Right lobe of liver (tissue), 6 donors: ENCODE results near the gene MMP1. TPM values are rescaled to one million over a fixed set of nuclear protein-coding genes. Genes with fewer than 3 reads are reported as not detected.

Source experiments
- ATAC-seq, 4 donors: fragments of 200-7000 bp; cut with Tn5 transposase; one replicate each; pipeline ENCODE4 v1.9.1; 2020; ENCODE audit warnings: mild to moderate bottlenecking in 4 of 4, moderate library complexity in 4 of 4
- DNase-seq, 3 donors: peaks; one replicate each; pipeline ENCODE4 v3.0.0-alpha.2; 2020
- H3K27ac ChIP-seq, 3 donors: fragments of 200-600 bp; one replicate each; pipeline ENCODE4 v1.8.0; 2022
- H3K27me3 ChIP-seq, 2 donors: fragments of 200-600 bp; one replicate each; pipeline ENCODE4 v1.8.0; 2022
- H3K36me3 ChIP-seq, 4 donors: fragments of 200-600 bp; sonication (generic) in 1 of 4; one replicate each; pipeline versions ENCODE4 v1.5.1 to v1.8.0; 2017 to 2022; ENCODE audit warnings: control low read depth in 1 of 4
- H3K4me1 ChIP-seq, 4 donors: fragments of 200-600 bp; sonication (generic) in 1 of 4; one replicate each; pipeline versions ENCODE4 v1.5.1 to v1.8.0; 2017 to 2022; ENCODE audit warnings: control low read depth in 1 of 4
- H3K4me3 ChIP-seq, 3 donors: fragments of 200-600 bp; one replicate each; pipeline ENCODE4 v1.8.0; 2022
- H3K9me3 ChIP-seq, 4 donors: fragments of 200-600 bp; sonication (generic) in 1 of 4; one replicate each; pipeline versions ENCODE4 v1.5.1 to v1.8.0; 2017 to 2022; ENCODE audit warnings: control low read depth in 1 of 4
- CTCF ChIP-seq, 4 donors: fragments of 200-600 bp in 3 of 4; fragments of 450-650 bp in 1 of 4; IDR thresholded peaks; one replicate each; pipeline versions ENCODE4 v1.5.1 to v1.8.0; 2016 to 2022; ENCODE audit warnings: antibody characterized with exemption in 4 of 4, mild to moderate bottlenecking in 2 of 4
- POLR2A ChIP-seq: fragments of 450-650 bp; IDR thresholded peaks from one replicate; pipeline ENCODE4 v1.6.1; 2017; ENCODE audit warnings: antibody characterized with exemption, mild to moderate bottlenecking
- WGBS: methylation state at CpG from one replicate; pipeline ENCODE4 v1.1.6; 2018; ENCODE audit warnings: low coverage, low lambda C conversion rate; ENCODE audit not compliant: insufficient coverage; ENCODE audit errors: missing lambda C conversion rate; 5-methylcytosine and 5-hydroxymethylcytosine counted together
- intact Hi-C, 2 donors: fragments of 100-400 bp; cut with DNase I; formaldehyde crosslinking; loops; one replicate each; pipeline versions ENCODE4 v1.11.2 to v1.14.1; 2022
- total RNA-seq, 6 experiments: library from RNA; depleted of rRNA in 2 of 6; stranded (reverse); fragments of >200 nt in 2 of 6; fragmentation: NEBNext Ultra II Directional in 3 of 6; extraction: Animal tissue kit (Norgen Biotek cat#: 25700) in 3 of 6; gene quantifications; one replicate each; pipeline versions ENCODE4 v1.1.0 to v1.2.4, GENCODE V29; 2016 to 2023
- donor health status: DM: no; HTN: yes; CAD: no.
- donor health status: DM: no; HTN: no; CAD: no.
- donor health status: DM: no; HTN: no; CAD: no.
- donor health status: DM: no; HTN: yes; CAD: no.
- donor health status: DM: no; HTN: yes; CAD: no.

The MMP1 gene
- total RNA-seq, 6 experiments from 2014 or later = 0.22 TPM; not detected in 5

- H3K4me1 ChIP-seq = no peaks in the 10 kb centered on the region
- intact Hi-C loops = no loop called here
- H3K9me3 ChIP-seq = no peaks in the 10 kb centered on the region
- H3K36me3 ChIP-seq = no peaks in the 10 kb centered on the region
- no peak overlapping the region for H3K27ac ChIP-seq
- TF ChIP-seq CTCF (IDR thresholded peaks at IDR 0.05) (no peak), POLR2A (no peak)
- ATAC-seq (no peak), DNase-seq (no peak)
- 34% methylated on average over 15 of the region's 18 CpGs for WGBS
- H3K4me3 ChIP-seq = no peak overlapping the region
- no peaks in the 10 kb centered on the region for H3K27me3 ChIP-seq
These were observed 30.2 kb downstream of the MMP1 start for GRCh38 chr11:102767800-102768199.

- no peak overlapping the region for H3K27ac ChIP-seq
- H3K9me3 ChIP-seq = no peaks in the 10 kb centered on the region
- no peak for ATAC-seq
- no peaks in the 10 kb centered on the region for H3K27me3 ChIP-seq
- TF ChIP-seq CTCF (IDR thresholded peaks at IDR 0.05) (no peak), POLR2A (no peak)
- H3K36me3 ChIP-seq = no peaks in the 10 kb centered on the region
- WGBS = 58% methylated on average over 2 of the region's 2 CpGs
- H3K4me1 ChIP-seq = no peaks in the 10 kb centered on the region
- no peak for DNase-seq
- intact Hi-C loops = no loop called here
- no peak overlapping the region for H3K4me3 ChIP-seq
These were observed 34.5 kb downstream of the MMP1 start for GRCh38 chr11:102763440-102763839.

DNA sequence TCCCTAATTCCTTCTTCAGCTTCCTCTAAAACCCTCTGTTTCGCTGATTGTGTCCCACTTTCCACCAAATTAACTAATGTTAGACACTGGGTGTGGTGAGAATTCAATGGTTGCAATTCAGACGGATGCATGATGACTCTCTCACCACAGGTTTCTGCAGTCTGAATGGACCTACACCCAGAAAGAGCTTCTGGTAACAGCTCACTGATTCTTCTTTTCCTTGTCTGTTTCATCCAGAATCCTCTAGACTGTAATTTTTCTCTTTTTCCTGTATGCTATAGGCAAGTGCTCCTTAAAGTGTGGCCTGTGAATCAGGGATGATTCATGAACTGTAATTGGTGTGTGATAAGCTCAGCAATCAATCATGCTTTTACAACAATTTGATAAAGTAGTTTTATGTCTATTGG lies 35.6 kb downstream of the MMP1 start:
- Histone ChIP-seq H3K27me3 (no peaks in the 10 kb centered on the region), H3K36me3 (no peaks in the 10 kb centered on the region), H3K9me3 (no peaks in the 10 kb centered on the region), H3K4me3 (no peak overlapping the region), H3K4me1 (no peaks in the 10 kb centered on the region), H3K27ac (no peak overlapping the region)
- WGBS = 11% methylated on average over 2 of the region's 2 CpGs
- intact Hi-C loops = no loop called here
- no peak for ATAC-seq
- TF ChIP-seq POLR2A = no peak
- TF ChIP-seq CTCF (IDR thresholded peaks at IDR 0.05) = no peak
- DNase-seq = no peak

GRCh38 chr11:102761646-102762238 lies 36.2 kb downstream of the MMP1 start:
- ATAC-seq (no peak), DNase-seq (no peak)
- WGBS = 66% methylated on average over 4 of the region's 4 CpGs
- Histone ChIP-seq H3K9me3 (no peaks in the 10 kb centered on the region), H3K27ac (no peak overlapping the region), H3K4me3 (no peak overlapping the region), H3K27me3 (no peaks in the 10 kb centered on the region), H3K36me3 (no peaks in the 10 kb centered on the region), H3K4me1 (no peaks in the 10 kb centered on the region)
- no peak for TF ChIP-seq CTCF (IDR thresholded peaks at IDR 0.05)
- no peak for TF ChIP-seq POLR2A
- intact Hi-C loops = no loop called here
